HG02981 (cell line): ENCODE measurements around the gene RIC8B.

Experiments
- ATAC-seq: cut with Tn5 transposase; IDR thresholded peaks from one replicate; pipeline ENCODE4 v1.9.1; 2021; ENCODE audit warnings: mild to moderate bottlenecking, moderate library complexity; ENCODE audit not compliant: unreplicated experiment

RIC8B gene

DNA sequence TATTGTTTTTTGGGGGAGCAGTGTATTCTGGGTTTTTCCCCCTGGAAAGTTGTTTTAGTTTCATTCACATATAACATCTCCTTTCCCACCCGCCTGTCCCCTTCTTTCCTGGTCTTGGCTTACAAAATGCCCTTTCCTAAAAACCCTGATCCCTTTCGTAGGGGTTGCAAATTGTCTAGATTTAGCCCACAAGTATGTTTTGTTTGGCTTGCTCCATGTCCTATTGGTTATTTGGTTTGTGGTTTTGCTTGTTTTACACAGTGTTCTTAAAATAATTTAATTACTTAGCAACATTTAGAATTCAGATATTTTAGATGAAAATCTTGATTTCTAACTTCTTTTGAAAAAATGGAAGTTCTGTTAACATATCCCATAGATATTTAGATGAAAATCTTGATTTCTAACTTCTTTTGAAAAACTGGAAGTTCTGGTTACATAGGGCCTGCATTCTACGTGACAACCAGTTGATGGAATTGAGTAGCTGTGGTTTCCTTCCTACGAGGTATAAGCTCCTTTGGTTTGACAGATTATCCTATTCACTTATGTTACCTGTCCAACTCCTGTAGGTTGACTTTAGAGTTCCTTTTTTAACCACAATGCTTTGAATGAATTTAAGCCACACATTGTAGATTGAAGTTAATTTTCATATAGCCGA lies 92.1 kb downstream of the RIC8B start:
- no peak for ATAC-seq

DNA sequence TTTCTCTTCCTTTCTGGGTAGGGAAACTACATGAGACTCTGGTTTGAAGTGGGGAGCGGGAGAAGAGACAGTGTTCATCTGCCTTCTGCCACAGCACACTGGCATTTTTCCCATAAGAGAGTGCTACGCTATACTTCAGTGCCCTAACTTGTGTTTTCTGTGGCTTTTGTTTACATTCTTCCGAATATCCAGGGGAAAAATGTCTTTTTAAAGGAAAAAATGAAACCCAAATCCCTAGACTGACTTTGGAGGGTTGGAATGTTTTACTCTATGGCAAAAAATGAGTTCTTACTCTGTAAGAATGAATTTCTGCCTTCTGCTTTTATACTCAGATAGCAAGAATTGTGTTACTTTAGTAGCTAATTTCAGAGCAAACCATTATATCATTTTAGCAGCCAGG lies 93.2 kb downstream of the RIC8B start:
- ATAC-seq = no peak

DNA sequence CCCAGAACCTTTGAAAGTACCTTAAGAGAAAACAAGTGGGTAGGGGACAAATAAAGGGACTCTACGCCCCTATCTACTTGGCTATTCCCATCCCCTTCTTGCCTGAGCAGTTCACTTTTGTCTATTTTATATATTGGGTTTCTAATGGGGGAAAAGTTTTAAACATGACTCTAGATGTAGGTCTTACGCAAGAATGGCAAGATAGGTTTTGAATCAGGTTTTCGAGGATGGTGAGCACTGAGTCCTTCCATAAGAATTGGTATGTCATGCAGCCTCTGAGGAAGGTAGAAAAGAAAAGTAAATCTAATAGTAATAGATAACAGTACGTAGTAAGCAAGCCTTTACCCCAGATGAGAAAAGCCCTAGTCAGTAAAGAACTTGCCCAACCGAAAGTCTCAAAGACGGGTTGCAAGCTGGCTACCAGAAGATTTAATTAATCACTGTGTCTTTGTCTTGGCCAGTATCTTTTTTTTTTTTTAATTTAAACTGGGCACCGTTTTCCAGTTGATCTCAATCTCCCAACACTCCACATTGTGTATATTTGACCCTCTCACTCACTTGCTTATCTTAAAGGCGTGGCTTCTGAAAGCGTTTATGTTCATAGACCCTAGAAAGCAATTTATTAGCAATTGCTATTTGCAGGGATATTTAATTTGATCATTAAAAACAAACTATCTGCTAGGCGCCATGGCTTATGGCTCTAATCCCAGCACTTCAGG lies 94.7 kb downstream of the RIC8B start:
- ATAC-seq = no peak

DNA sequence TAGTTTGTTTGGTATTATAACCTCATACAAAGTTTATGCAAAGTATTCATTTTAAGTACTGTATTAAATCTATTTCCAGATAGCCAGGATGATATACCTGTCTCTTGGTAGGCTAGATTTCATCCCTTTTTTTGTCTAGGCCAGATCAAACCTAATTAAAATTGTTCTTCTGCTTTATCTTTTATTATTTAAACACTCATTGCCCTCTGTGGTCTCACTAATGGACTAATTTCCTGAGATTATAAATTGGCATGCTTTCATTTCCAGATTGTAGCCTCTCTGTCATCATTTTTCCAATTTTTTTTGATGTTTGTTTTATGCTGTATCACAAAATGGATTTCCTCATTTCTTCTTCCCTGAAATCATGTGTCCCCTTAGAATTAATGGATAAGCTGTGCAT lies 95.6 kb downstream of the RIC8B start:
- no peak for ATAC-seq

DNA sequence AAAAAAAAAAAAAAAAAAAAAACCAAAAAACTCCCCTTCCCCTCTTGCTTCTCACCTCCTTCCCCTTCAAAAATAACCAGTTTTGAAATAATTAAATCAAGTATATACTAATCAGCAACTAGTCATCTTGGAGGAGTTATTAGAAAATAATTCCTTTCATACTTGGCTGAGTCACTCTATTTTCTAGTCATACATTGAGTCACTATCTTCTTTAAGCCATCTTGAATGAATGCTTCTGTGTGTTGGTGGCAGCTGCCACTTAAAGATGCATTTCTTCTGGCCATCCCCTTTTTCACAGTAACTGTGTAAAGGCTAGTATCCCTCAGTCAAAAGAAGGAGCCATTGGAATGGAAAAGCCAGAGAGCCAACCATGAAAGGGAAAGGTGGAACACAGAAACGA lies 97.0 kb downstream of the RIC8B start:
- ATAC-seq = no peak

DNA sequence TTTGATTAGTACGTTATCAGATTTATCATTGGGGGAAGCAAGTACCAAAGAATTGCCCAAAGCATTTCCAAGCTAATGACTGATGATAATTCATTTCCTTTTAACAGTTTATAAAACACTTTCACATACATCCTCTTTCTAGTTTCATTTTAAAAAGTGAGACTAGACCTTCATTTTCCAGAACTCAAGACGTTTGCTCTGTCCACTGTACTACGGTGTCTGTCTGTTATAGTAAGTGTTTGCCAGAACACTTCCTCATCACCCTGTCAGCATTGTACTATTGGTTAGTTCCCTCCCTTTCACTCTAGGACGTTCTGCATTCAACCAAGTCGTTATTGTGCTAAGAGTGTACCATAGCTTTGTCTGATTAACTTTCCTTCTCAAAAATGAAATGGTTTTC lies 99.5 kb downstream of the RIC8B start:
- ATAC-seq = no peak

DNA sequence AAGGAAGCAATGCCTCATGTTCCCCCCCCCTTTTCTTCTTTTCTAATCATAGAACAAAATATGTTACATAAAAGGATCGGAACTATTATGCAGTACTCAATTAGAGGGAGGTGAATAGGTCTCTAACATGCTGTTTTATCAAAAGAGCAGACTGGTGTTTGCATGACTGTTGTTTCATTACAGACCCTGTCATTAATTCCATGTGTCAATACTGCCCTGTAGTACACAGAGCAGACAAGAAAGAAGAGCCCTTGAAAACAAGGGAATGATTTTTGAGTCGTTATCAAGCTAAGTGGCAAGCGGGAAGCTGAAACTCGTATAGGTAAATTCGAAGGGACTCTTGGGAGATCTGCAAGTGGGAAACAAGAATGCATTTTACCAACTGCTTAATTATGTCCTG lies 104.3 kb downstream of the RIC8B start:
- ATAC-seq = no peak

DNA sequence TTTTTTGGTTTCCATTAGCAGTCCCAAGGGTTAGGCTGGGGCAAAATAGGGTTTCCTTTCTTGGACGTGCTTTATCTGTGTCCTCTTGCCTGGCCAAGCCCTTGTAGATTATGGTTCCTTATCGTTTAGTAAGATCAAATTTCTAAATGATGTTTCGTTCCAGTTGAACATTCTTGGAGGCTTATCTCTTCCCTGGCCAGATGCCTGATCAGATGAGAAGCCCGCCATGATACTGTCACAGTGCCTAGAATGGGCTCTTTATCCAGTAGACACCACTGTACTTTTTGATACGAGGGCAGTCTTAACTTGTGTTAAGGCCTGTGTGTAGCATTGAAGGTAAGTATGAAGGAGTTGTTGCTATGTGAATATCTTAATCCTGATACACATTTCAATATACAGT lies 105.1 kb downstream of the RIC8B start:
- ATAC-seq = no peak

DNA sequence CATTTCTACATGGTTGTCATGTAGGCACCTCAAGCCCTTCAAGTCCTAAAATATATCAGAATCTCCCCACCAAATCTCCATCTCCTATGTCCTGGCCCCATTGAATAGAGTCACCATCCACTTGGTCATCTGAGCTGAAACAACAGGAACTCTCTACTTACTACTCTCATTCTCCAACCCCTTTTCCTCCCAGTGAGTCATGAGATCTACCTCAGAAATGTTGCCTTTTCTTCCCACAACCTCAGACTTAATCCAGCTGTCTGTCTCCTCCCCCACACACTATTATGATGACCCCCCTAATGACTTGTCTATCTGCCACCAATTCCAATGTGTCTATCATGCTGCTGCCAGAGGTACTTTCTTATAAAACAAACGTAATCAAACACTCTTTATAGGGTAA lies 108.9 kb downstream of the RIC8B start:
- no peak for ATAC-seq

DNA sequence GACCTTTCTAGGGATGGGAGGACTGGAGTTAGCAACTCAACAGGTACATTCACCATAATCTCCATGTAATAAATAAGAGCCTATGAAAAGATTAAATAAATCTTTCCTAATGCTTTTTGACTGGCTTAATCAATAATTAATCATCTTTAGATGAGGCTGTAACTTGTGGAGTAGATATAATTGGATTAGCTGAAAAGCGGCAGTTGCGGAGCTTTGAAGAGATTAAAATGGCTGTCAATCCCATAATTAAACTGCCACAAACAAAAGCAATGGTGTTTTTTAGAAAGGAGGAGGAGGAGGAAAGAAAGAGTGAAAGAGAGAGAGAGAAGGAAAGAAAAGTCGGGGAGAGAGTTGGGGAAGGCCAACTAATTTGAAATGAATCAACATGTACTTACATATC lies 110.5 kb downstream of the RIC8B start:
- no peak for ATAC-seq

DNA sequence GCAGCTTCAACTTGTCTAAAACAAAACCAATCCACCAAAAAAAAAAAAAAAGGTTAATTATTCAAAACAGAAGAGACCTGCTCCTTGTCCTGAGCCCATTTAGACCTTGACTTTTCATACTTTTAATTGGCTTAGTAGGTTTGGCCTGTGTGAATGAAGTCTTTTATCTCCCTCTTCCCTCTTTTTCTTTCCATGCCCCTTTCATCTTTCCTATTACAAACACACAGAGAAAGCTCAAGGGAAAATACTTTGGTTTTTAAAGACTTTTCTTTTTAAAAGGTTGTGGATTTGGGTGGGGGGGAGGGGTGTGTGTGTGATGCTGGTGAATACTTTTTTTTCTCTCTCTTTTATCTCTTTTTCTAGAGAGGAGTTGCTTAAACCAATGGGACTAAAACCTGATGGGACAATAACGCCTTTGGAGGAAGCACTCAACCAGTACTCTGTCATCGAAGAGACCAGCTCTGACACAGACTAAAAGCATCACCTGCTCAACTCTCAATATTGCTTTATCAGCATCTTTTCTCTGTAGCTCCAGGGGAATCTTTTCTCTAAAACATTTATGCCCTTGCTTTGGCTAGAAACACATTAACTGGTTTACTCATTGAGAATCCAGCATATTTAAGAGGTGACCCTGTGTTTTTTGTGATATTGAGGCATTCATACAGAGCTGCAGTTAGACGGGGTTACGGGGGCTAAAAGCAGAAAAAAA lies 111.2 kb downstream of the RIC8B start:
- no peak for ATAC-seq

DNA sequence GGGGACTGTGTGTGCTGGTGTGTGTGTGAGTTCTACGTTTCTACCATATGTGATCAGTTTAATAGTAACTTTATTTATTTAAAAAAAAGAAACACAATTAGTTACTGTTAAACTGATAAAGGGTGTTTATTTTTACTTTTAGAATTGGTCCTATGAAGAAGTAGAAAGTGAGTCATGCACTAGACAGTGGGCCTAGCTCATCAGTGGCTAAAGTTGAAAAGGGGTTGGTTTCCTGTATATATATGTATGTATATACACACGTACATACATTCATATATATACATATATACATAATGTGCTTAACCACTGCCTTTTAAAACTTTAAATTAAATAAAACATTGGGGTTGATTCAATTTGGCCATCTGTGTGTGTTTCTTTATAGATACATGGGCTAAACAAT lies 112.5 kb downstream of the RIC8B start:
- ATAC-seq = no peak

DNA sequence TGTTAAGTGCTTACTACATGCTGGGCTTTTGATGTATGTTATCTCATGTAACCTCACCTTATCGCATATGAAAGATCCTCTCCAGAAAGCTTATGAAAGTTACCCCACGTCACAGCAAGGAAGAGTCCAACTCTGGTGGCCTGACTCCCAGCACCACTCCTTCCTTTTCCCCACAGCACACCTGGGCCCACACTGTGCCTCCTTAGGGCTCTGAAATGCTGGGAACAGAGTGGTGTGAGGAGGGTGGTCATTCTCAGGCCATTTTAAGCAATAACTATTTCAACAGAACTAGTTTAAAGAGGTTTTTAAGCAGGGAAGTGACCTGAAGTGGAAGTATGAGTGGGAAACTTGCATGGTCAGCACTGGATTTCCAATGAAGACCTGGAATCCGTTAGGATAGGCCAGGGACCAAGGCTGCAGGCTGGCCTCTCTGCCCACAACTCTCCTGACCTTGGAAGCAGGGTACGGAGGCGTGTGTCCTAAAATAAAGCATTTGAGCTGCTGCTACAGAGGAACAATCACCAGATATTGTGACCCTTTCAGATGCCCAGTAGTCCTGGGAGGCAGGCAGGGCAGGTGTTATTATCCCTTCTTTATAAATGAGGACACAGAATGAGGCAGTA lies 114.0 kb downstream of the RIC8B start:
- ATAC-seq = no peak

DNA sequence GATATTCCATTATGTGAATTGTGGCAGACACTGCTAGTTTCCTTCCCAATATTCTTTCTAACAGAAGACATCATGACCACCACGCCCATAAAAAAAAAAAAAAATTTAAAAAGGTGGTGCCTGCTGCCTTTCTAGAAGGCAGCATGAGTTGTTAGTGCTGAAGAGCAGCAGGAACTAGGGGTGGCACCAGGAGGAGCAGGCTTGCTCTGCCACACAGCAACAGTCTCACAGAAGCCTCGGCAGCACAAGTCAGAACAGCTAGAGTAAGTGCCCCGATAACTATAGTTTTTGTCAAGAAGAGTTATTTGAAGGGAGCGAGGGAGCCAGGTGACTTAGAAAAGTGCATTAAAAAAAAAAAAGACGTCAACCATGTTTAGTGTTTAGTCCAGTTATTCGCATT lies 114.8 kb downstream of the RIC8B start:
- ATAC-seq = no peak

DNA sequence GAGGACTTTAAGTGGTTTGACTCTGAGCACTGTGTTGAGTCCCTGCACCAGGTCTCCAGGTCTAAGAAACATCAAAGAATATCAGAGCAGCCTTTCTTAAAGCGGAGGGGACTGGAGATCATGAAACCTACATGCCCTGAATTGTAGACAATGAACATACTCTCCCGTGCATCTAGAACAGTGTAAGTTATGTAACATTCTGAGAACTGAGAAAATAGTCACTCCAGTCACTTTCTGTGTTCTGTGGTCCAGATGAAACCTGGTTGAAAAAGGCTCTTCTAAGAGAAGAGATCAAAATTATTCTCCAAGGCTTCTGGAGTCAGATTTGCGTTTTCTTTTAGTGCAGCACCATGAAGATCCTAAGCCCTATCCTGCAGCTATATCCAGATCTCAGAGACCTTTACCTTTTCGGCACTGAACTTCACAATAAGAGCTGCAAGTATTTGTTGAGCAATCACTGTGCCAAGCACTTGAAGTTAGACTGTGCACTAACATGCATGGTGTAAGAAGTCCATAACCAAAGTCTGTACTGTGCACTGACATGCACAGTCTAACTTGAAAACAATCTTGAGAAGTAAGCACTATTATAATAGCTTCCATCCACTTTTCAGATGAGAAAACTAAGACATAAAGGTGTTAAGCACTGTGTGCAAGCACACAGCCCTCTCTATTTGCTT lies 115.6 kb downstream of the RIC8B start:
- no peak for ATAC-seq

DNA sequence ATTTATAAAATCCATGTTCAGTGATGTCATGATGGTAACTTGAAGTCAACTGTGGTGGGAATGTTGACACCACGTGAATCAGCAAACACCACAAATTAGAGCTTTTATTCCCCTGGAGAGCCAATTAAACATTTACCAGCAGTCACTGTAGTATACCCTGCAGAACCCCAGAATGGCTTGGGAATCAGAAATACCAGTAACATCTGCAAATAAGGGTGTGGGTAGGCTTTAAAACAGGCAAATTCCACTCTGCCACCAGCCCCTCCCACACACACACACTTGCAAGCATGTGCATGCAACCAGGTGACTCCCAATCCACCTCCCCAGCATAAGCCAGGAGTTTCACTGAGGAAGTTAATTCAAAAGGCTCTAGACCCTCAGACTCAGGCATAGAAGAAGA lies 117.6 kb downstream of the RIC8B start:
- ATAC-seq = no peak

DNA sequence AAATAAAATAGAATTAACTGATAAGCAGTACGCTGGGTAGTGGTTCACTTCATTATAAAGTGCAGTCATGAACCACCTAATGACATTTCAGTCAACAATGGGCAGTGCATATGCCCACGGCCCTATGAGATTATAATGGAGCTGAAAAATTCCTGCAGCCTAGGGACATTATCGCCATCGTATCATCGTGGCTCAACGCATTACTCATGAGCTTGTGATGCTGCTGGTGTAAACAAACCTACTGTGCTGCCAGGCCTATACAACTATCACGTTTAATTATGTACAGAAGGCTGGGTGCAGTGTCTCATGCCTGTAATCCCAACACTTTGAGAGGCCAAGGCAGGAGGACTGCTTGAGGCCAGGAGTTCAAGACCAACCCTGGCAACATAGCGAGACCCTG lies 119.0 kb downstream of the RIC8B start:
- no peak for ATAC-seq

DNA sequence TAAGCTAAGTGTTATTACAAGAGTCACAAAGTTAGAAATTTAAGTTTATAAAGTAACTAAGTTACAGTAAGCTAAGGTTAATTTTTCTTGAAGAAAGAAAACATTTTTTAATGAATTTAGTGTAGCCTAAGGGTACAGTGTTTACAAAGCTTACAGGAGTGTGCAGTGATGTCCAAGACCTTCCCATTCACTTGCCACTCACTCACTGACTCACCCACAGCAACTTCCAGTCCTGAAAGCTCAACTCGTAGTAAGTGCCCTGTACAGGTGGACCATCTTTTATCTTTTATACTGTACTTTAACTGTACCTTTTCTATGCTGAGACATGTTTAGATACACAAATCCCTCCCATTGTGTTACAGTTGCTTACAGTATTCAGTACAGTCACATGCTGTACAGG lies 120.3 kb downstream of the RIC8B start:
- ATAC-seq = no peak

DNA sequence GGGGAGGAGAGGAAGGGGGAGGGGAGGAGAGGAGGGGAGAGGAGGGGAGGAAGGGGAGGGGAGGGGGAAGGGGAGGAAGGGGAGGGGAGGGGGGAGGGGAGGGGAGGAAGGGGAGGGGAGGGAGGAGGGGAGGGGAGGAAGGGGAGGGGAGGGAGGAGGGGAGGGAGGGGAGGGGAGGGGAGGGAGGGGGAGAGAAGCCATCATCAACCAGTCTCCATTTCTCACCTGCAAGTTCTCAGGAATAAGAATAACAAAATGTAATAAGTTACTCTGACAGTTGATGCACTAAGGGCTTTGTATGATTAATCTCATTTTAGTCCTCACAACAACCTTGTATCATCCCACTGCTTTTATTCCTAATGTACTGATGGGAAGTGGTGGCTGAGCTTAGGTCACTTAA lies 122.1 kb downstream of the RIC8B start:
- ATAC-seq = no peak

DNA sequence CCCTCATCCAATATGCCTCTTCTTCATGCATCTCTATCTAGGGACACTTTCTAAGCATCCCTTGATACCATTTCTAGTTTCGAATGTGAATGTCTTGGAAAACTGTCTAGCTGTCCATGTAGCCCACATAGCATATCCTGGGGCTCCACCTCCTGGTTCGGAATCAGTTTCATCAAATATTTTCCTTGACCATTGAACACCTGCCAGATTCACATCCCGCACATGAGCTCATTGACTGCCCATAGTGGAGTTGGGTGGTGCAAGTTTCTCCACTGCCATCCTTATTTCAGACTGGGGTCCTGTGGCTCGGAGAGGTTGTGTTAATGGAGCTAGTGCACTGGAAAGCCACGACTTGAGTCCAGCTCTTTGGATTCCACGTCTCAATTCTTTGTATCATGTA lies 122.6 kb downstream of the RIC8B start:
- ATAC-seq = no peak
